Endothelial cell of umbilical vein (primary cell): Measurements from ENCODE around the gene CMPK2. TPM values are rescaled to one million over a fixed set of nuclear protein-coding genes. Genes with fewer than 3 reads are reported as not detected.

Experiments used
- BruUV-seq: library from RNA; stranded (reverse); fragments of 400-500 nt; replicated peaks from 2 replicates; lab custom pipeline; 2021; lab: Mats Ljungman, UMichigan
- CTCF ChIA-PET: fragments of 300-600, 350-600 bp; sonication (Branson Sonifier 250); formaldehyde crosslinking; loops from one replicate; lab custom pipeline; 2021; ENCODE audit warnings: antibody characterized with exemption, inconsistent platforms; lab: Charles Lee
- POLR2A ChIA-PET: fragments of 300-600, 350-600 bp; sonication (Branson Sonifier 250); formaldehyde crosslinking; loops from one replicate; lab custom pipeline; 2021; ENCODE audit warnings: antibody characterized with exemption, inconsistent platforms; lab: Charles Lee
- DNase-seq: peaks from one replicate; pipeline ENCODE4 v3.0.0-alpha.2; 2011; ENCODE audit warnings: low read depth, low spot score
- FAIRE-seq: peaks from 2 replicates; lab custom pipeline; 2011; peaks lifted over from hg19 to GRCh38; lab: Jason Lieb, UNC
- H2AFZ ChIP-seq: 2 replicates; pipeline ENCODE4 v1.6.0; 2012; ENCODE audit warnings: low read depth, low read length, control low read depth, inconsistent platforms
- H3K27ac ChIP-seq: 2 replicates; pipeline ENCODE4 v1.5.1; 2011; ENCODE audit warnings: low read depth, mild to moderate bottlenecking, control low read depth, low read length, moderate library complexity; ENCODE audit not compliant: insufficient read depth
- H3K27me3 ChIP-seq, 2 experiments: 2 replicates each; pipeline versions ENCODE4 v1.6.0 to v1.6.1; 2011; ENCODE audit warnings: low read length in 2 of 2, mixed read lengths in 1 of 2; ENCODE audit not compliant: control insufficient read depth in 2 of 2, insufficient read depth in 2 of 2
- H3K36me3 ChIP-seq, 2 experiments: 2 replicates in 1 of 2; 3 replicates in 1 of 2; pipeline ENCODE4 v1.5.1; 2011; ENCODE audit warnings: low read length in 2 of 2, mild to moderate bottlenecking in 1 of 2, moderate library complexity in 1 of 2; ENCODE audit not compliant: control insufficient read depth in 2 of 2, insufficient read depth in 2 of 2; ENCODE audit errors: extremely low read depth in 1 of 2
- H3K4me1 ChIP-seq: 3 replicates; pipeline ENCODE4 v1.5.1; 2011; ENCODE audit warnings: mild to moderate bottlenecking, low read length; ENCODE audit not compliant: control insufficient read depth, insufficient read depth; ENCODE audit errors: extremely low read depth
- H3K4me2 ChIP-seq: 2 replicates; pipeline ENCODE4 v1.6.1; 2011; ENCODE audit warnings: low read length, control low read depth, mixed read lengths; ENCODE audit not compliant: insufficient read depth
- H3K4me3 ChIP-seq, 3 experiments: fragments of 200-600 bp in 1 of 3; sonication (generic), shearing (Covaris generic) in 1 of 3; replicated peaks in 1 of 3; 2 replicates each; pipeline ENCODE4 v1.5.1; 2011 to 2016; ENCODE audit warnings: control low read depth in 3 of 3, low read length in 3 of 3, mild to moderate bottlenecking in 2 of 3, inconsistent platforms in 1 of 3, low read depth in 1 of 3, moderate library complexity in 1 of 3; ENCODE audit not compliant: insufficient read depth in 1 of 3
- H3K79me2 ChIP-seq: 2 replicates; pipeline ENCODE4 v1.6.0; 2012; ENCODE audit warnings: low read length, inconsistent platforms; ENCODE audit not compliant: control insufficient read depth, insufficient read depth
- H3K9ac ChIP-seq: replicated peaks from 2 replicates; pipeline ENCODE3; 2011; ENCODE audit warnings: low read length, control low read depth; ENCODE audit not compliant: insufficient read depth; ENCODE audit errors: extremely low read depth
- H3K9me1 ChIP-seq: replicated peaks from 3 replicates; pipeline ENCODE4 v1.6.0; 2011; ENCODE audit warnings: mild to moderate bottlenecking, low read length; ENCODE audit not compliant: control insufficient read depth, insufficient read depth; ENCODE audit errors: extremely low read depth
- H3K9me3 ChIP-seq: replicated peaks from 2 replicates; pipeline ENCODE4 v1.5.1; 2012; ENCODE audit warnings: low read length, inconsistent platforms; ENCODE audit not compliant: control insufficient read depth, insufficient read depth
- H4K20me1 ChIP-seq: replicated peaks from 2 replicates; pipeline ENCODE3; 2011; ENCODE audit warnings: mild to moderate bottlenecking, low read length; ENCODE audit not compliant: control insufficient read depth, insufficient read depth; ENCODE audit errors: extremely low read depth
- EZH2 ChIP-seq: IDR thresholded peaks from 2 replicates; pipeline ENCODE4 v1.6.1; 2012; ENCODE audit warnings: borderline replicate concordance, low read depth, mild to moderate bottlenecking, moderate library complexity, low read length, inconsistent platforms; ENCODE audit not compliant: severe bottlenecking
- FOS ChIP-seq: IDR thresholded peaks from 2 replicates; pipeline ENCODE4 v1.6.1; 2011; ENCODE audit warnings: mild to moderate bottlenecking, low read length, moderate library complexity, borderline replicate concordance; ENCODE audit not compliant: insufficient read depth
- GATA2 ChIP-seq: IDR thresholded peaks from 2 replicates; pipeline ENCODE4 v1.7.0; 2011; ENCODE audit warnings: low read depth, mild to moderate bottlenecking, moderate library complexity, mixed read lengths, low read length; ENCODE audit not compliant: insufficient read length, insufficient read depth
- JUN ChIP-seq: IDR thresholded peaks from 2 replicates; pipeline ENCODE4 v1.6.1; 2011; ENCODE audit warnings: borderline replicate concordance, low read depth; ENCODE audit not compliant: insufficient read length, insufficient read depth
- MAX ChIP-seq: IDR thresholded peaks from 2 replicates; pipeline ENCODE4 v1.6.1; 2011; ENCODE audit not compliant: insufficient read depth, insufficient read length
- MYC ChIP-seq: IDR thresholded peaks from one replicate; pipeline ENCODE4 v1.6.1; 2011; ENCODE audit warnings: mild to moderate bottlenecking, low read depth, low read length
- POLR2A ChIP-seq: IDR thresholded peaks from 2 replicates; pipeline ENCODE4 v1.6.1; 2012; ENCODE audit warnings: low read depth, mild to moderate bottlenecking, control low read depth, low read length
- POLR2AphosphoS5 ChIP-seq: IDR thresholded peaks from 2 replicates; pipeline ENCODE4 v1.6.1; 2012; ENCODE audit warnings: low read depth, mild to moderate bottlenecking, control low read depth, low read length, moderate library complexity; ENCODE audit not compliant: insufficient read depth
- dilution Hi-C: fragments of 300-500 bp; cut with MboI; formaldehyde crosslinking; loops from one replicate; pipeline ENCODE4 v1.15.0; 2019; ENCODE audit warnings: low sequenced_read_pairs; ENCODE audit not compliant: extremely low pct_ligation_motif_present
- intact Hi-C: fragments of 100-400 bp; cut with micrococcal nuclease; formaldehyde crosslinking; loops from one replicate; pipeline ENCODE4 v1.10.0; 2022
- polyA plus RNA-seq, 4 experiments: library from polyadenylated mRNA; depleted of rRNA in 3 of 4; stranded (reverse) in 3 of 4; unstranded in 1 of 4; fragments of >200 nt; gene quantifications; 2 replicates each; pipeline versions ENCODE4 v1.2.1 to v1.2.3, GENCODE V29; 2011 to 2012; ENCODE audit warnings: missing spikeins in 1 of 4
- total RNA-seq: library from RNA; stranded (reverse); gene quantifications from 2 replicates; pipeline ENCODE4 v1.2.3, GENCODE V29; 2021
- TF ChIP-seq, protein P1 (sequence below), 2 donors: IDR thresholded peaks; 1 replicate in 1 of 2; 2 replicates in 1 of 2; pipeline ENCODE4 v1.5.1; 2011; ENCODE audit warnings: low read length in 2 of 2, mild to moderate bottlenecking in 2 of 2, moderate library complexity in 2 of 2, control low read depth in 1 of 2, inconsistent platforms in 1 of 2, low read depth in 1 of 2; ENCODE audit not compliant: insufficient read depth in 1 of 2; ENCODE audit errors: extremely low read depth in 1 of 2

The CMPK2 gene
- total and polyA plus RNA-seq, 2 donors (not counting 3 experiments of a cell fraction or from before 2014, with no cell fraction given) = 0.15 to 0.69 TPM

DNA sequence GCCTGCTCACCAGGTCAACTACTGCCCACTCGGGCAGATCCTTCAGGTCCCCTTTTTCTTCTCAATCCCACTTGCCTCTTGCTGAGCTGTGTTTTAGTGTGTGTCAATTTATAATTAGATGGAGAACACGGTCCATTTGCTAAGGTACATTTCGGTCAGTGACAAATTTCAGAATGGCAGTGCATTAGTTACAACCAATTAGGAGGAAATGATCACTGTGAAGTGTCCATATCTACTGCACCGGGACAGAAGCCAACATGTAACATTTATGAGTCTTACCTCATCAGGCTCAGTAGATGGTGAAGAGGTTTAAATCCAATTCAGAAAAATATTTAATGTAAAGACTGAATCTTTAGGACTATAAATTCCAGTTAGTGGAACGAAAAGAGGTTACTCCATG is 47.7 kb downstream of the CMPK2 start:
- dilution Hi-C loops (no loop called here), intact Hi-C loops (no loop called here)
- CTCF ChIA-PET = no interaction called here
- H3K9me1 ChIP-seq = no peaks in the 10 kb centered on the region
- no peak overlapping the region for H3K4me2 ChIP-seq
- no TSS peak for BruUV-seq
- DNase-seq = no peak
- no peaks in the 10 kb centered on the region for H3K36me3 ChIP-seq
- no peaks in the 10 kb centered on the region for H3K9me3 ChIP-seq
- FAIRE-seq = no peak
- TF ChIP-seq POLR2AphosphoS5 (no peak), MYC (no peak), FOS (no peak), MAX (no peak), JUN (no peak), POLR2A (no peak), GATA2 (no peak), EZH2 (no peak)
- TF ChIP-seq, protein P1, sequence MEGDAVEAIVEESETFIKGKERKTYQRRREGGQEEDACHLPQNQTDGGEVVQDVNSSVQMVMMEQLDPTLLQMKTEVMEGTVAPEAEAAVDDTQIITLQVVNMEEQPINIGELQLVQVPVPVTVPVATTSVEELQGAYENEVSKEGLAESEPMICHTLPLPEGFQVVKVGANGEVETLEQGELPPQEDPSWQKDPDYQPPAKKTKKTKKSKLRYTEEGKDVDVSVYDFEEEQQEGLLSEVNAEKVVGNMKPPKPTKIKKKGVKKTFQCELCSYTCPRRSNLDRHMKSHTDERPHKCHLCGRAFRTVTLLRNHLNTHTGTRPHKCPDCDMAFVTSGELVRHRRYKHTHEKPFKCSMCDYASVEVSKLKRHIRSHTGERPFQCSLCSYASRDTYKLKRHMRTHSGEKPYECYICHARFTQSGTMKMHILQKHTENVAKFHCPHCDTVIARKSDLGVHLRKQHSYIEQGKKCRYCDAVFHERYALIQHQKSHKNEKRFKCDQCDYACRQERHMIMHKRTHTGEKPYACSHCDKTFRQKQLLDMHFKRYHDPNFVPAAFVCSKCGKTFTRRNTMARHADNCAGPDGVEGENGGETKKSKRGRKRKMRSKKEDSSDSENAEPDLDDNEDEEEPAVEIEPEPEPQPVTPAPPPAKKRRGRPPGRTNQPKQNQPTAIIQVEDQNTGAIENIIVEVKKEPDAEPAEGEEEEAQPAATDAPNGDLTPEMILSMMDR (IDR thresholded peaks at IDR 0.05; ENCODE audit: extremely low read depth in 1 of 2, insufficient read depth in 1 of 2, low read depth in 1 of 2, low read length in 2 of 2) = no peak
- H3K79me2 ChIP-seq = no peaks in the 10 kb centered on the region
- H3K9ac ChIP-seq = no peak overlapping the region
- POLR2A ChIA-PET = no interaction called here
- no peaks in the 10 kb centered on the region for H4K20me1 ChIP-seq
- no peak overlapping the region for H3K27ac ChIP-seq
- H3K27me3 ChIP-seq = no peaks in the 10 kb centered on the region
- H2AFZ ChIP-seq = no peak overlapping the region
- H3K4me3 ChIP-seq = no peak overlapping the region
- no peaks in the 10 kb centered on the region for H3K4me1 ChIP-seq
